NB4 (cell line): Measurements from ENCODE around the gene XPNPEP1.

Experiments used
- MYC ChIP-seq: IDR thresholded peaks from 2 replicates; pipeline ENCODE4 v1.6.1; 2011; ENCODE audit warnings: low read depth, low read length
- POLR2A ChIP-seq: IDR thresholded peaks from 2 replicates; pipeline ENCODE4 v1.6.1; 2011; ENCODE audit warnings: mild to moderate bottlenecking; ENCODE audit not compliant: insufficient read length; ENCODE audit errors: extremely low read depth
- TF ChIP-seq, protein P1 (sequence below): IDR thresholded peaks from one replicate; pipeline ENCODE4 v1.5.1; 2012; ENCODE audit warnings: low read depth, low read length

DNA sequence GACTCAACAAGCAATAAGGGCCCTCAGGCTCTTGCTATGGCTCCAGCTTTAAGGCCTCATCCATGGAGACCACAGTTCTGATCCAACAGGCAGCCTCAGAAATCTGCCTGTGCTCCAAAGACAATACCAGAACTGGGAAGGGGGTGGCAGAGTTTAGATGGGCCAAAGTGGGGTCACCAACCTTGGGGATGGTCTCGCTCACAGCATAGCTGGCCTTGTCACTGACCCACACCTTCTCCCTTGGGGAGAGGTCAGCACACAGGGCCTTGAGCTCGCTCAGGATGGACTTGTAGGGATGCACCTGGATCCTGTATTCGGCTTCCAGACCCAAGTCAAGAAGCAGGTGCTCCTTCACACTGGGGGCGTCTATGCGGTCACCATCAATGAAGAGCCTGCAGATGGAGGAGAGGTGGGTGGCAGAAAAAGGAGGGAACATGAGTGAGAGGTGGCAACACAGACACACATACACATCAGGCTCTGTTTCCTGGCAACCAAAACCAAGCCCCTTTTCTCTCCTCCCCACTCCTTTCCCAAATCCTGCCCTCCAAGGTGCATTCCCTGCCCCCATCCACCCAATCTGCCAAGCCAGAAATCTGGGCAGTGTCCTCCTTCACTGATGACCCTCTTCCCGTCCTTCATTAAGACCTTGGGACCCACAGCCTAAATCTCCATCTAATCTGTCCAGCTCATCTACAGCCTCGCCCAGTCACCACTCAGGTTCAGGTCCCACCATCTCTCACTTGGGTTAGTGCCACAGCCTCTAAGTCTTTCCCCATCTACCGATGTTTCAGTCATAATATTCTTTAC lies 40.9 kb downstream of the XPNPEP1 start:
- TF ChIP-seq, protein P1, sequence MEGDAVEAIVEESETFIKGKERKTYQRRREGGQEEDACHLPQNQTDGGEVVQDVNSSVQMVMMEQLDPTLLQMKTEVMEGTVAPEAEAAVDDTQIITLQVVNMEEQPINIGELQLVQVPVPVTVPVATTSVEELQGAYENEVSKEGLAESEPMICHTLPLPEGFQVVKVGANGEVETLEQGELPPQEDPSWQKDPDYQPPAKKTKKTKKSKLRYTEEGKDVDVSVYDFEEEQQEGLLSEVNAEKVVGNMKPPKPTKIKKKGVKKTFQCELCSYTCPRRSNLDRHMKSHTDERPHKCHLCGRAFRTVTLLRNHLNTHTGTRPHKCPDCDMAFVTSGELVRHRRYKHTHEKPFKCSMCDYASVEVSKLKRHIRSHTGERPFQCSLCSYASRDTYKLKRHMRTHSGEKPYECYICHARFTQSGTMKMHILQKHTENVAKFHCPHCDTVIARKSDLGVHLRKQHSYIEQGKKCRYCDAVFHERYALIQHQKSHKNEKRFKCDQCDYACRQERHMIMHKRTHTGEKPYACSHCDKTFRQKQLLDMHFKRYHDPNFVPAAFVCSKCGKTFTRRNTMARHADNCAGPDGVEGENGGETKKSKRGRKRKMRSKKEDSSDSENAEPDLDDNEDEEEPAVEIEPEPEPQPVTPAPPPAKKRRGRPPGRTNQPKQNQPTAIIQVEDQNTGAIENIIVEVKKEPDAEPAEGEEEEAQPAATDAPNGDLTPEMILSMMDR: no peak
- no peak for TF ChIP-seq POLR2A
- no peak for TF ChIP-seq MYC
